PC-9 (cell line): Measurements from ENCODE around the gene TMEM254.

Source experiments
- EZH2 ChIP-seq: fragments of 200-600 bp; sonication (generic); IDR thresholded peaks from 2 replicates; pipeline ENCODE4 v1.8.0; 2017; ENCODE audit warnings: antibody characterized with exemption, low read depth
- TF ChIP-seq, protein P1 (sequence below): fragments of 200-600 bp; sonication (generic); conservative IDR thresholded peaks from 2 replicates; pipeline ENCODE4 v1.6.1; 2017; ENCODE audit warnings: mixed run types, antibody characterized with exemption, mild to moderate bottlenecking, moderate library complexity

DNA sequence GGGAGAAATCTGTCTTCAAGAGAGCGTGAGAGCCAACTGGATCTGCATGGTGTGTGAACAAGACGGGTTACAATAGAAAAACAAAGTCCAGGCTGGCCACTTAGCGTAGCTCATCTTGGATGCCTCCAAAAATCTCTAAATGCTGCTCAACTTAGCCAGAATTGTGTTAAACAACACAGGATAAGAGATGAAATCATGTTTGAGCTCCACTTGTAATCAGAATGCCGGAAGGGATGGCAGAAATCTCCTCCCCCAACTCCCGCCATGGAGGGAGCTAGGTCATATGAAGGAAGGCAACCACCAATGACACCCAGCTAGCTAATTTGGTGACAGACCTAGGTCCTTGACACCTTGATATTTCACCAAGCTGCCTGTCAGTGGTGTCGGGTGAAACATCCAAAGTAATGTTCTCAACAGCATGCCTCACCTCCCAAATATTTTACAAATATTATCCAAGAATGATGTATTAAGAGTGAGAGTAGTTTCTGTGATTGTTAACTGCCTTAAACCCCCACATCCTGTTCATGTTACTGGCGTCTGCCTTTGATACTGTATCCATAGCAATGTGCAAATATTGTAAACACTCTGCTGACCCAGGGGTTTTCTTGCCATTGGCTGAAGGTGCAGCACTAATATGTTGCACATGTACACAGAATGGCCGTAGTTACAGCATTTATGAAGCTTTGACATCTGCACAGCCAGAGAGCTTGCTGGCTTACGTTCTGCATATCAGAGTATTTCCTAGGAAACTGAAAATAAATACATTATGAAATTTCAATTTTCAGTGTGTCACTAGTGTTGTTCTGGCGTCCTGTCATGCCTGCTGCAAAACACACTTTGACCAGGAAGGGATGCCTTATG lies 25.8 kb downstream of the TMEM254 start:
- TF ChIP-seq, protein P1, sequence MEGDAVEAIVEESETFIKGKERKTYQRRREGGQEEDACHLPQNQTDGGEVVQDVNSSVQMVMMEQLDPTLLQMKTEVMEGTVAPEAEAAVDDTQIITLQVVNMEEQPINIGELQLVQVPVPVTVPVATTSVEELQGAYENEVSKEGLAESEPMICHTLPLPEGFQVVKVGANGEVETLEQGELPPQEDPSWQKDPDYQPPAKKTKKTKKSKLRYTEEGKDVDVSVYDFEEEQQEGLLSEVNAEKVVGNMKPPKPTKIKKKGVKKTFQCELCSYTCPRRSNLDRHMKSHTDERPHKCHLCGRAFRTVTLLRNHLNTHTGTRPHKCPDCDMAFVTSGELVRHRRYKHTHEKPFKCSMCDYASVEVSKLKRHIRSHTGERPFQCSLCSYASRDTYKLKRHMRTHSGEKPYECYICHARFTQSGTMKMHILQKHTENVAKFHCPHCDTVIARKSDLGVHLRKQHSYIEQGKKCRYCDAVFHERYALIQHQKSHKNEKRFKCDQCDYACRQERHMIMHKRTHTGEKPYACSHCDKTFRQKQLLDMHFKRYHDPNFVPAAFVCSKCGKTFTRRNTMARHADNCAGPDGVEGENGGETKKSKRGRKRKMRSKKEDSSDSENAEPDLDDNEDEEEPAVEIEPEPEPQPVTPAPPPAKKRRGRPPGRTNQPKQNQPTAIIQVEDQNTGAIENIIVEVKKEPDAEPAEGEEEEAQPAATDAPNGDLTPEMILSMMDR, result no peak
- TF ChIP-seq EZH2, result no peak
